K562 (cell line): Measurements from ENCODE around the gene MAP3K20.

Experiments used
- L3MBTL2 ChIP-seq: fragments of 450-650 bp; IDR thresholded peaks from 2 replicates; pipeline ENCODE4 v1.6.1; 2016; ENCODE audit warnings: mild to moderate bottlenecking, moderate library complexity
- ZEB2 ChIP-seq: fragments of 450-650 bp; IDR thresholded peaks from 2 replicates; pipeline ENCODE4 v1.6.1; 2016
- TF ChIP-seq, protein P1 (sequence below): sonication (generic); formaldehyde crosslinking; IDR thresholded peaks from 2 replicates; pipeline ENCODE4 v1.9.0; 2022; ENCODE audit warnings: mild to moderate bottlenecking, missing genetic modification reagents
- TF ChIP-seq, protein P2 (sequence below): fragments of 250-450 bp; sonication (Bioruptor Pico); IDR thresholded peaks from 2 replicates; pipeline ENCODE4 v1.4.0; 2020
- TF ChIP-seq, protein P3 (sequence below): fragments of 450-650 bp; IDR thresholded peaks from 2 replicates; pipeline ENCODE4 v1.6.1; 2017; ENCODE audit warnings: antibody characterized with exemption
- TF ChIP-seq, protein P4 (sequence below): fragments of 250-450 bp; sonication (Bioruptor Pico); IDR thresholded peaks from 2 replicates; pipeline ENCODE4 v1.8.0; 2021; ENCODE audit warnings: moderate library complexity, mild to moderate bottlenecking, inconsistent platforms

DNA sequence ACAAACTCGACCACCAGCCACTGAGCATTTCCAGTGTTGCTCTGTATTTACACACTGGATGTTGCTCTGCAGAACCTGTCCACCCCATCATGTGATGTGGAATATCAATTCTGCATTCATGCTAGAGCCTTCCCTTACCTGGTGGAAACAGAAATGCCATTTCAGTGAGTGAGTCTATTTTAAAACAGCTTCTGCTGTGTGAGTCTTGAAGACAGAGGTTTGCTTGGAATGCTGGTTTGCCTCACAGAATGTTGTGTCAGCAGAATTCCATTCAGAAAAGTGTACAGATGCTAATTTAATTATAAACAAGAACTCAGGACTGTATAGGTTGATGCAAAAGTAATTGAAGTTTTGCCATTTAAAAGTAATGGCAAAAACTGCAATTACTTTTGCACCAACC is 118.3 kb downstream of the MAP3K20 start:
- TF ChIP-seq, protein P1, sequence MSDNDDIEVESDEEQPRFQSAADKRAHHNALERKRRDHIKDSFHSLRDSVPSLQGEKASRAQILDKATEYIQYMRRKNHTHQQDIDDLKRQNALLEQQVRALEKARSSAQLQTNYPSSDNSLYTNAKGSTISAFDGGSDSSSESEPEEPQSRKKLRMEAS (CRISPR knock-in tag) = no peak
- TF ChIP-seq, protein P2, sequence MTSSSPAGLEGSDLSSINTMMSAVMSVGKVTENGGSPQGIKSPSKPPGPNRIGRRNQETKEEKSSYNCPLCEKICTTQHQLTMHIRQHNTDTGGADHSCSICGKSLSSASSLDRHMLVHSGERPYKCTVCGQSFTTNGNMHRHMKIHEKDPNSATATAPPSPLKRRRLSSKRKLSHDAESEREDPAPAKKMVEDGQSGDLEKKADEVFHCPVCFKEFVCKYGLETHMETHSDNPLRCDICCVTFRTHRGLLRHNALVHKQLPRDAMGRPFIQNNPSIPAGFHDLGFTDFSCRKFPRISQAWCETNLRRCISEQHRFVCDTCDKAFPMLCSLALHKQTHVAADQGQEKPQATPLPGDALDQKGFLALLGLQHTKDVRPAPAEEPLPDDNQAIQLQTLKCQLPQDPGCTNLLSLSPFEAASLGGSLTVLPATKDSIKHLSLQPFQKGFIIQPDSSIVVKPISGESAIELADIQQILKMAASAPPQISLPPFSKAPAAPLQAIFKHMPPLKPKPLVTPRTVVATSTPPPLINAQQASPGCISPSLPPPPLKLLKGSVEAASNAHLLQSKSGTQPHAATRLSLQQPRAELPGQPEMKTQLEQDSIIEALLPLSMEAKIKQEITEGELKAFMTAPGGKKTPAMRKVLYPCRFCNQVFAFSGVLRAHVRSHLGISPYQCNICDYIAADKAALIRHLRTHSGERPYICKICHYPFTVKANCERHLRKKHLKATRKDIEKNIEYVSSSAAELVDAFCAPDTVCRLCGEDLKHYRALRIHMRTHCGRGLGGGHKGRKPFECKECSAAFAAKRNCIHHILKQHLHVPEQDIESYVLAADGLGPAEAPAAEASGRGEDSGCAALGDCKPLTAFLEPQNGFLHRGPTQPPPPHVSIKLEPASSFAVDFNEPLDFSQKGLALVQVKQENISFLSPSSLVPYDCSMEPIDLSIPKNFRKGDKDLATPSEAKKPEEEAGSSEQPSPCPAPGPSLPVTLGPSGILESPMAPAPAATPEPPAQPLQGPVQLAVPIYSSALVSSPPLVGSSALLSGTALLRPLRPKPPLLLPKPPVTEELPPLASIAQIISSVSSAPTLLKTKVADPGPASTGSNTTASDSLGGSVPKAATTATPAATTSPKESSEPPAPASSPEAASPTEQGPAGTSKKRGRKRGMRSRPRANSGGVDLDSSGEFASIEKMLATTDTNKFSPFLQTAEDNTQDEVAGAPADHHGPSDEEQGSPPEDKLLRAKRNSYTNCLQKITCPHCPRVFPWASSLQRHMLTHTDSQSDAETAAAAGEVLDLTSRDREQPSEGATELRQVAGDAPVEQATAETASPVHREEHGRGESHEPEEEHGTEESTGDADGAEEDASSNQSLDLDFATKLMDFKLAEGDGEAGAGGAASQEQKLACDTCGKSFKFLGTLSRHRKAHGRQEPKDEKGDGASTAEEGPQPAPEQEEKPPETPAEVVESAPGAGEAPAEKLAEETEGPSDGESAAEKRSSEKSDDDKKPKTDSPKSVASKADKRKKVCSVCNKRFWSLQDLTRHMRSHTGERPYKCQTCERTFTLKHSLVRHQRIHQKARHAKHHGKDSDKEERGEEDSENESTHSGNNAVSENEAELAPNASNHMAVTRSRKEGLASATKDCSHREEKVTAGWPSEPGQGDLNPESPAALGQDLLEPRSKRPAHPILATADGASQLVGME = no peak
- TF ChIP-seq, protein P3, sequence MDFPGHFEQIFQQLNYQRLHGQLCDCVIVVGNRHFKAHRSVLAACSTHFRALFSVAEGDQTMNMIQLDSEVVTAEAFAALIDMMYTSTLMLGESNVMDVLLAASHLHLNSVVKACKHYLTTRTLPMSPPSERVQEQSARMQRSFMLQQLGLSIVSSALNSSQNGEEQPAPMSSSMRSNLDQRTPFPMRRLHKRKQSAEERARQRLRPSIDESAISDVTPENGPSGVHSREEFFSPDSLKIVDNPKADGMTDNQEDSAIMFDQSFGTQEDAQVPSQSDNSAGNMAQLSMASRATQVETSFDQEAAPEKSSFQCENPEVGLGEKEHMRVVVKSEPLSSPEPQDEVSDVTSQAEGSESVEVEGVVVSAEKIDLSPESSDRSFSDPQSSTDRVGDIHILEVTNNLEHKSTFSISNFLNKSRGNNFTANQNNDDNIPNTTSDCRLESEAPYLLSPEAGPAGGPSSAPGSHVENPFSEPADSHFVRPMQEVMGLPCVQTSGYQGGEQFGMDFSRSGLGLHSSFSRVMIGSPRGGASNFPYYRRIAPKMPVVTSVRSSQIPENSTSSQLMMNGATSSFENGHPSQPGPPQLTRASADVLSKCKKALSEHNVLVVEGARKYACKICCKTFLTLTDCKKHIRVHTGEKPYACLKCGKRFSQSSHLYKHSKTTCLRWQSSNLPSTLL = no peak
- no peak for TF ChIP-seq ZEB2
- TF ChIP-seq, protein P4, sequence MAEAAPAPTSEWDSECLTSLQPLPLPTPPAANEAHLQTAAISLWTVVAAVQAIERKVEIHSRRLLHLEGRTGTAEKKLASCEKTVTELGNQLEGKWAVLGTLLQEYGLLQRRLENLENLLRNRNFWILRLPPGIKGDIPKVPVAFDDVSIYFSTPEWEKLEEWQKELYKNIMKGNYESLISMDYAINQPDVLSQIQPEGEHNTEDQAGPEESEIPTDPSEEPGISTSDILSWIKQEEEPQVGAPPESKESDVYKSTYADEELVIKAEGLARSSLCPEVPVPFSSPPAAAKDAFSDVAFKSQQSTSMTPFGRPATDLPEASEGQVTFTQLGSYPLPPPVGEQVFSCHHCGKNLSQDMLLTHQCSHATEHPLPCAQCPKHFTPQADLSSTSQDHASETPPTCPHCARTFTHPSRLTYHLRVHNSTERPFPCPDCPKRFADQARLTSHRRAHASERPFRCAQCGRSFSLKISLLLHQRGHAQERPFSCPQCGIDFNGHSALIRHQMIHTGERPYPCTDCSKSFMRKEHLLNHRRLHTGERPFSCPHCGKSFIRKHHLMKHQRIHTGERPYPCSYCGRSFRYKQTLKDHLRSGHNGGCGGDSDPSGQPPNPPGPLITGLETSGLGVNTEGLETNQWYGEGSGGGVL (CRISPR knock-in tag) = no peak
- TF ChIP-seq L3MBTL2 = no peak
